ENCODE results near the gene BRD1. TPM values are rescaled to one million over a fixed set of nuclear protein-coding genes. Genes with fewer than 3 reads are reported as not detected.
A peak's percentile ranks its signal among the peaks of the same experiment; 100 is the strongest.

BRD1 gene
- total and polyA plus RNA-seq, 7 donors: 12.6 to 52.6 (median 31.1) TPM

DNA sequence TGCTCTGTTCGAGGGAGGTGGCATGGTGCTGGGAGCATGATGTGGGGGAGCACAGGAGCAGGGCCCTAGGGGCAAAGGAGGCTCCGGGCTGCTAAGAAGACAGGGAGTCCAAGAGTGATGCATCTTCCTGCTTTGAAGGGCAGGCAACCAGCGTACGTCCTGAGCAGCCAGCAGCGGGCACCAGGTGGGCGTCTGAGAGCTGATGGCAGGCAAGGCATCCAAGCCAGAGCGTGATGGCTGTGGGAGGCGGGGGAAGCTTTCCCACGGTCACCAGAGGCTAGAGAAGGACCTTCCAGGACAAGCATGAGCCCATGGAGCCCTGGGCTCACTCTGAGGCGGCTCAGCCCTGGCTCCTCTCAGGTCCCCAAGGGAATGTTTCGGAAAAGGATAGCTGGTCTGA lies 32.2 kb downstream of the BRD1 start:
- no peak for DNase-seq
- Histone ChIP-seq H3K9me3 (no peaks in the 10 kb centered on the region), H3K27ac (no peak overlapping the region), H3K4me1 (peaks cover 0 to 58% (median 50%) of the 10 kb centered on the region in 4 donors), H3K27me3 (no peaks in the 10 kb centered on the region), H3K4me3 (no peak overlapping the region), H3K36me3 (peaks cover 0 to 79% (median 44%) of the 10 kb centered on the region in 4 donors)
- intact Hi-C loops (cut with DNase I): loop anchor here (10.0 kb wide), 1 partner anchor 119 kb away; the partner anchor contains the start of genes ALG12 and CRELD2
- no peak for TF ChIP-seq POLR2A (IDR thresholded peaks at IDR 0.05)
- TF ChIP-seq POLR2AphosphoS5 (IDR thresholded peaks at IDR 0.05): no peak
- TF ChIP-seq, protein P1, sequence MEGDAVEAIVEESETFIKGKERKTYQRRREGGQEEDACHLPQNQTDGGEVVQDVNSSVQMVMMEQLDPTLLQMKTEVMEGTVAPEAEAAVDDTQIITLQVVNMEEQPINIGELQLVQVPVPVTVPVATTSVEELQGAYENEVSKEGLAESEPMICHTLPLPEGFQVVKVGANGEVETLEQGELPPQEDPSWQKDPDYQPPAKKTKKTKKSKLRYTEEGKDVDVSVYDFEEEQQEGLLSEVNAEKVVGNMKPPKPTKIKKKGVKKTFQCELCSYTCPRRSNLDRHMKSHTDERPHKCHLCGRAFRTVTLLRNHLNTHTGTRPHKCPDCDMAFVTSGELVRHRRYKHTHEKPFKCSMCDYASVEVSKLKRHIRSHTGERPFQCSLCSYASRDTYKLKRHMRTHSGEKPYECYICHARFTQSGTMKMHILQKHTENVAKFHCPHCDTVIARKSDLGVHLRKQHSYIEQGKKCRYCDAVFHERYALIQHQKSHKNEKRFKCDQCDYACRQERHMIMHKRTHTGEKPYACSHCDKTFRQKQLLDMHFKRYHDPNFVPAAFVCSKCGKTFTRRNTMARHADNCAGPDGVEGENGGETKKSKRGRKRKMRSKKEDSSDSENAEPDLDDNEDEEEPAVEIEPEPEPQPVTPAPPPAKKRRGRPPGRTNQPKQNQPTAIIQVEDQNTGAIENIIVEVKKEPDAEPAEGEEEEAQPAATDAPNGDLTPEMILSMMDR (IDR thresholded peaks at IDR 0.05): no peak
- no peak for TF ChIP-seq EP300 (IDR thresholded peaks at IDR 0.05)
- 95% methylated on average over 11 of the region's 11 CpGs for WGBS, 2 donors

DNA sequence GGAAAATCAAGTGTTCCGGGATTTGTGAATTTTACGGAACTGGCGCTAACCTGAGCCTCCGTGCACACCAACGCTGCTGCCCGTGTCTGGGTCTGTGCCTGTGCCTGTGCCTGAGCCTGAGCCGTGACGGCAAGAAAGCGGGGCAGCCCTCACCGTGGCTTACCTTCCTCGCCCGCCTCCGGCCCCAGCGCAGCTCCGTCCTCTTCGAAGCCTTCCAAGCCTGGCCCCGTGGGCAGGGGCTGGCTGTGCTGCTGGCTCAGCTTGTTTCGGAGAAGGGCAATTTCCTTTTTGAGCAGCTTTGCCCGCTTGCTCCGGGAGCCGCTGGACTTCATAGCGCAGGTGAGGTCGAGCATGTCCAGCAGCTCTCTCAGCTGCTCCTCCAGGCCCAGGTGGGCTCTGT lies 33.8 kb downstream of the BRD1 start:
- peak overlapping the region; percentile 33 to 83 (median 79) for H3K27ac ChIP-seq
- H3K27me3 ChIP-seq: no peaks in the 10 kb centered on the region
- peaks cover 0 to 60% (median 57%) of the 10 kb centered on the region in 4 donors for H3K4me1 ChIP-seq
- WGBS, 2 donors: 95 to 96% methylated on average over 23 of the region's 23 CpGs
- TF ChIP-seq EP300 (IDR thresholded peaks at IDR 0.05) (no peak), POLR2AphosphoS5 (IDR thresholded peaks at IDR 0.05) (no peak), POLR2A (IDR thresholded peaks at IDR 0.05) (no peak)
- TF ChIP-seq, protein P1 (IDR thresholded peaks at IDR 0.05): no peak
- no peaks in the 10 kb centered on the region for H3K9me3 ChIP-seq
- no peak overlapping the region for H3K4me3 ChIP-seq
- intact Hi-C loops (cut with DNase I): loop anchor here (2.0 to 10.0 kb wide), 3 partner anchors 33 to 121 kb away; partner anchors contain the start of genes ALG12, BRD1, CRELD2 and ZBED4
- peaks cover 0 to 71% (median 39%) of the 10 kb centered on the region in 4 donors for H3K36me3 ChIP-seq
- no peak for DNase-seq

DNA sequence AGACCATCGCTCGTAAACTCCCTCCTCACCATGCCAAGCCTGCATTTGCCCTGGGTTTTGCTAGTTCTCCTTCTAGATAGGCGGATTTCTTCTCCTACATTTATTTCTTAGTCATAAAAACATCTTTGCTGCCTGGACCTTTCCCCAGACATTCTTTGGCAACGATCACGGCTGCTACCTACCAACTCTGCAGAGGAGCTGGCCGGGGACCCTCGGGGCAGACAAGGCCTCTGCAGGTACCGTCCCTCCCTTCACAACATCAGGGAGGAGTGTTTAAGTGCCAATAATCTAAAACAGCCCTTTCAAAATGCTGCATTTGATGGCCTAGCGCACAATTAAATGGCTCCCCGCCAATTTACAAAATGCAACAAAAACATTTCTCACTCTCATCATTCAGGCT lies 34.4 kb downstream of the BRD1 start:
- Histone ChIP-seq H3K9me3 (no peaks in the 10 kb centered on the region), H3K27me3 (no peaks in the 10 kb centered on the region), H3K27ac (peak overlapping the region; percentile 33 to 83 (median 79)), H3K4me3 (no peak overlapping the region), H3K4me1 (peaks cover 0 to 66% (median 63%) of the 10 kb centered on the region in 4 donors), H3K36me3 (peaks cover 0 to 65% (median 33%) of the 10 kb centered on the region in 4 donors)
- intact Hi-C loops (cut with DNase I): loop anchor here (2.0 to 10.0 kb wide), 3 partner anchors 34 to 122 kb away; partner anchors contain the start of genes ALG12, BRD1, CRELD2 and ZBED4
- peak in 1 of 4 donors; percentile 33 for TF ChIP-seq POLR2AphosphoS5 (IDR thresholded peaks at IDR 0.05)
- TF ChIP-seq EP300 (IDR thresholded peaks at IDR 0.05): no peak
- DNase-seq: no peak
- WGBS, 2 donors: 90% methylated on average over 10 of the region's 10 CpGs

DNA sequence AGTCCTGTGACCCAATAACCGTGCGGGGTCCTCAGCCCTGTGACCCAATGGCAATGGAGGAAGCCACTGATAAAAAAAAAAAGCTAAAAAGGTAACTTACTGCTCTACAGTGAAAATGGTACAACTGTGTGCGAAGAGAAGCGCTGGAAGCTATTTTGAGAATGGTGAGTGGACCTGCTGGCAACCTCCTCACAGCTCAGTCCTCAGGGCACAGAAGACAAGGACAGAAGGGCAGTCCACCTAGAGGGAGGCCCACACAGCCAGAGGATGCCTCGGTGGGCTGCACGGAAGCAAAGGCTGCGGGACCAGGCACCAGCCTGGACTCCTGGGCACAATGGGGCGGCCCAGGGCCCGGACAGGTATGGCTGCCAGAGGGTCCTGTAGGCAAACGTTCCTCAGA lies 35.6 kb downstream of the BRD1 start:
- Histone ChIP-seq H3K9me3 (no peaks in the 10 kb centered on the region), H3K4me1 (peaks cover 0 to 75% (median 69%) of the 10 kb centered on the region in 4 donors), H3K36me3 (peaks cover 5 to 63% (median 28%) of the 10 kb centered on the region in 4 donors), H3K27me3 (no peaks in the 10 kb centered on the region), H3K27ac (peak overlapping the region; percentile 33 to 83 (median 79)), H3K4me3 (no peak overlapping the region)
- intact Hi-C loops (cut with DNase I): loop anchor here (2.0 to 10.0 kb wide), 3 partner anchors 35 to 123 kb away; partner anchors contain the start of genes ALG12, BRD1, CRELD2 and ZBED4
- TF ChIP-seq EP300 (IDR thresholded peaks at IDR 0.05): no peak
- no peak for TF ChIP-seq POLR2A (IDR thresholded peaks at IDR 0.05)
- TF ChIP-seq POLR2AphosphoS5 (IDR thresholded peaks at IDR 0.05): no peak
- TF ChIP-seq, protein P1 (IDR thresholded peaks at IDR 0.05): no peak
- 94 to 95% methylated on average over 10 of the region's 10 CpGs for WGBS, 2 donors
- DNase-seq: no peak

DNA sequence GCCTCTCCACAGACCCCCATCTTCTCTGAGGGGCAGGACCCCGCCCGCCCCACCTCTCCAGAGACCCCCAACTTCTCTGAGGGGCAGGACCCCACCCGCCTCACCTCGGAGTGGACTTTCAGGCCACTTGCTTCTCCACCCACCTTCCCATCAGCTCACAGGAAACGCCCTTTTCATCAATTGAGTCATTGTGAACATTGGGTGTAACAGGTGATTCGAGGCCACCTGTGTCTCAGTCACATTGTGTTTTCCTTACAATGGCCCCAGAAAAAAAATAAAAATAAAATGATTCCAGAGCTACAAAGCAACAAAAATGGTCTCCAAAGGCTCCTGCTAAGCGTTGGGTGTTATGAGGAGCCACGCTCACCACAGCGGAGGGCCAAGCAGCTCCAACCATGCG lies 36.0 kb downstream of the BRD1 start:
- H3K27ac ChIP-seq: peak overlapping the region; percentile 33 to 83 (median 79)

More for the DNA sequence above, 36.0 kb downstream of the BRD1 start:
- H3K9me3 ChIP-seq: no peaks in the 10 kb centered on the region
- 62 to 81% methylated on average over 10 of the region's 10 CpGs for WGBS, 2 donors
- no peak for TF ChIP-seq POLR2AphosphoS5 (IDR thresholded peaks at IDR 0.05)
- TF ChIP-seq, protein P1 (IDR thresholded peaks at IDR 0.05): no peak
- TF ChIP-seq EP300 (IDR thresholded peaks at IDR 0.05): no peak
- TF ChIP-seq POLR2A (IDR thresholded peaks at IDR 0.05): no peak
- peaks cover 5 to 63% (median 28%) of the 10 kb centered on the region in 4 donors for H3K36me3 ChIP-seq
- H3K27me3 ChIP-seq: no peaks in the 10 kb centered on the region
- peaks cover 0 to 79% (median 69%) of the 10 kb centered on the region in 4 donors for H3K4me1 ChIP-seq
- no peak for DNase-seq
- H3K4me3 ChIP-seq: no peak overlapping the region
- intact Hi-C loops (cut with DNase I): loop anchor here (2.0 to 10.0 kb wide), 3 partner anchors 36 to 123 kb away; partner anchors contain the start of genes ALG12, BRD1, CRELD2 and ZBED4

Measured in sigmoid colon (tissue), 7 donors.